HEK293 (cell line): Measurements from ENCODE around the gene PIK3C2G.

ENCODE experiments used
- CTCF ChIP-seq: fragments of 450-650 bp; formaldehyde crosslinking; IDR thresholded peaks from 2 replicates; pipeline ENCODE4 v1.5.1; 2016; ENCODE audit warnings: missing biosample characterization, missing genetic modification characterization
- KLF10 ChIP-seq: fragments of 450-650 bp; IDR thresholded peaks from 2 replicates; pipeline ENCODE4 v1.5.1; 2018; ENCODE audit warnings: missing biosample characterization, mild to moderate bottlenecking, missing genetic modification characterization
- PRDM10 ChIP-seq: fragments of 450-650 bp; formaldehyde crosslinking; IDR thresholded peaks from 2 replicates; pipeline ENCODE4 v1.5.1; 2016; ENCODE audit warnings: missing biosample characterization, missing genetic modification characterization
- TRIM28 ChIP-seq: IDR thresholded peaks from 2 replicates; pipeline ENCODE4 v1.6.1; 2011; ENCODE audit warnings: low read length, control low read depth, borderline replicate concordance
- ZNF121 ChIP-seq: fragments of 450-650 bp; formaldehyde crosslinking; IDR thresholded peaks from 2 replicates; pipeline ENCODE4 v1.5.1; 2016; ENCODE audit warnings: missing biosample characterization, missing genetic modification characterization
- ZNF138 ChIP-seq: fragments of 450-650 bp; formaldehyde crosslinking; IDR thresholded peaks from 2 replicates; pipeline ENCODE4 v1.5.1; 2016; ENCODE audit warnings: missing biosample characterization, missing genetic modification characterization, borderline replicate concordance

GRCh38 chr12:18472304-18472703 lies 211.0 kb downstream of the PIK3C2G start:
- TF ChIP-seq ZNF138 (tag by site-specific recombination) (no peak), KLF10 (tag by site-specific recombination) (no peak), CTCF (tag by site-specific recombination) (no peak), PRDM10 (tag by site-specific recombination) (no peak), ZNF121 (no peak), TRIM28 (no peak)
